ENCODE results near the gene EPAS1.
A peak's percentile ranks its signal among the peaks of the same experiment; 100 is the strongest.

DNA sequence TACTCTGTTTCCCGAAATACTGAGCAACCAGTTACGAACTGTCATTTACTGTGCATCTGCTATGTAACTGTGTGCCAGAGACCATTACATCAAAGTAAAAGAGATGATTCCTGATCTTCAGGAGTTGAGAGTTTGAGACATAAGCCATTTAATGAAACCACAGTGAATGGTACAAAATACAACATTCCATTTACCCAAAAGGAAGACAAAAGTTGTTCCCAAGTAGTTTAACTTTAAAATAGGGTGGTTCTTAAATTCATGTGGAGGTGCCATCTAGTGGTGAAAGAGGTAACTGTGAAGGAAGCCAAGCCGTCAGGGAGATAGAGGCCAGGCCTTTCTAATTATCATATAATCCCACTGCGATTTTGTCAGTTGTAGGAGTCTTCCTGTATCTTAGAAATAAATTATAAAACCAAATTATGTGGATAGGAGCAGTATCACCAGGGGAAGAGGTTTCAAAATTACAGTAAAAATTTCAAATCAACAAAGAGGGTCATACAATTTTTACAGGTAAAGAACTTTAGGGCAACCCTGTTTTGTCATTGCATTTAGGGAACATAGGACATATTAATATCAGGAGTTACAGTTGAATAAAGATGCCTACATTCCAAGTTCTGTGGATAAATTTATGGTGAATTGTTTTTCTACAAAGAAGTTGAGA, 67.7 kb downstream of the EPAS1 start:
- TF ChIP-seq, protein P1, sequence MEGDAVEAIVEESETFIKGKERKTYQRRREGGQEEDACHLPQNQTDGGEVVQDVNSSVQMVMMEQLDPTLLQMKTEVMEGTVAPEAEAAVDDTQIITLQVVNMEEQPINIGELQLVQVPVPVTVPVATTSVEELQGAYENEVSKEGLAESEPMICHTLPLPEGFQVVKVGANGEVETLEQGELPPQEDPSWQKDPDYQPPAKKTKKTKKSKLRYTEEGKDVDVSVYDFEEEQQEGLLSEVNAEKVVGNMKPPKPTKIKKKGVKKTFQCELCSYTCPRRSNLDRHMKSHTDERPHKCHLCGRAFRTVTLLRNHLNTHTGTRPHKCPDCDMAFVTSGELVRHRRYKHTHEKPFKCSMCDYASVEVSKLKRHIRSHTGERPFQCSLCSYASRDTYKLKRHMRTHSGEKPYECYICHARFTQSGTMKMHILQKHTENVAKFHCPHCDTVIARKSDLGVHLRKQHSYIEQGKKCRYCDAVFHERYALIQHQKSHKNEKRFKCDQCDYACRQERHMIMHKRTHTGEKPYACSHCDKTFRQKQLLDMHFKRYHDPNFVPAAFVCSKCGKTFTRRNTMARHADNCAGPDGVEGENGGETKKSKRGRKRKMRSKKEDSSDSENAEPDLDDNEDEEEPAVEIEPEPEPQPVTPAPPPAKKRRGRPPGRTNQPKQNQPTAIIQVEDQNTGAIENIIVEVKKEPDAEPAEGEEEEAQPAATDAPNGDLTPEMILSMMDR (IDR thresholded peaks at IDR 0.05), result peak; percentile 80; the same call in 1 of the 2 replicates
- TF ChIP-seq TCF7L2 (IDR thresholded peaks at IDR 0.05; ENCODE audit: low read depth, low read length) (no peak), POLR2AphosphoS5 (IDR thresholded peaks at IDR 0.05; ENCODE audit: low read depth, low read length) (no peak)
- TF ChIP-seq, protein P2, sequence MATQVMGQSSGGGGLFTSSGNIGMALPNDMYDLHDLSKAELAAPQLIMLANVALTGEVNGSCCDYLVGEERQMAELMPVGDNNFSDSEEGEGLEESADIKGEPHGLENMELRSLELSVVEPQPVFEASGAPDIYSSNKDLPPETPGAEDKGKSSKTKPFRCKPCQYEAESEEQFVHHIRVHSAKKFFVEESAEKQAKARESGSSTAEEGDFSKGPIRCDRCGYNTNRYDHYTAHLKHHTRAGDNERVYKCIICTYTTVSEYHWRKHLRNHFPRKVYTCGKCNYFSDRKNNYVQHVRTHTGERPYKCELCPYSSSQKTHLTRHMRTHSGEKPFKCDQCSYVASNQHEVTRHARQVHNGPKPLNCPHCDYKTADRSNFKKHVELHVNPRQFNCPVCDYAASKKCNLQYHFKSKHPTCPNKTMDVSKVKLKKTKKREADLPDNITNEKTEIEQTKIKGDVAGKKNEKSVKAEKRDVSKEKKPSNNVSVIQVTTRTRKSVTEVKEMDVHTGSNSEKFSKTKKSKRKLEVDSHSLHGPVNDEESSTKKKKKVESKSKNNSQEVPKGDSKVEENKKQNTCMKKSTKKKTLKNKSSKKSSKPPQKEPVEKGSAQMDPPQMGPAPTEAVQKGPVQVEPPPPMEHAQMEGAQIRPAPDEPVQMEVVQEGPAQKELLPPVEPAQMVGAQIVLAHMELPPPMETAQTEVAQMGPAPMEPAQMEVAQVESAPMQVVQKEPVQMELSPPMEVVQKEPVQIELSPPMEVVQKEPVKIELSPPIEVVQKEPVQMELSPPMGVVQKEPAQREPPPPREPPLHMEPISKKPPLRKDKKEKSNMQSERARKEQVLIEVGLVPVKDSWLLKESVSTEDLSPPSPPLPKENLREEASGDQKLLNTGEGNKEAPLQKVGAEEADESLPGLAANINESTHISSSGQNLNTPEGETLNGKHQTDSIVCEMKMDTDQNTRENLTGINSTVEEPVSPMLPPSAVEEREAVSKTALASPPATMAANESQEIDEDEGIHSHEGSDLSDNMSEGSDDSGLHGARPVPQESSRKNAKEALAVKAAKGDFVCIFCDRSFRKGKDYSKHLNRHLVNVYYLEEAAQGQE (IDR thresholded peaks at IDR 0.05; ENCODE audit: insufficient read depth in 1 of 2, low read depth in 2 of 2, low read length in 1 of 2), result no peak

Data from Panc1 (cell line).